SJCRH30 (cell line): ENCODE data around the gene LZTS3. TPM values are rescaled to one million over a fixed set of nuclear protein-coding genes. Genes with fewer than 3 reads are reported as not detected.
"Not testable (repeated sequence)": the region's sequence is repeated elsewhere in the genome, so short reads cannot be mapped to it uniquely, and the experiment has no call there.

ENCODE experiments used
- DNase-seq, 2 experiments: peaks; one replicate each; pipeline ENCODE4 v3.0.0-alpha.2; 2015 to 2020
- H3K27ac ChIP-seq: fragments of 250-450 bp; sonication (Bioruptor Pico); 2 replicates; pipeline ENCODE4 v1.5.1; 2020; ENCODE audit warnings: mild to moderate bottlenecking, moderate library complexity
- H3K27me3 ChIP-seq: fragments of 250-450 bp; sonication (Bioruptor Pico); 2 replicates; pipeline ENCODE4 v1.5.1; 2020; ENCODE audit warnings: mild to moderate bottlenecking, moderate library complexity
- H3K36me3 ChIP-seq: fragments of 250-450 bp; sonication (Bioruptor Pico); 2 replicates; pipeline ENCODE4 v1.5.1; 2020; ENCODE audit warnings: mild to moderate bottlenecking, moderate library complexity
- H3K4me1 ChIP-seq: fragments of 250-450 bp; sonication (Bioruptor Pico); 2 replicates; pipeline ENCODE4 v1.5.1; 2020; ENCODE audit warnings: mild to moderate bottlenecking, moderate library complexity
- H3K4me3 ChIP-seq: fragments of 250-450 bp; sonication (Bioruptor Pico); 2 replicates; pipeline ENCODE4 v1.5.1; 2020; ENCODE audit warnings: mild to moderate bottlenecking, moderate library complexity
- H3K9me3 ChIP-seq: fragments of 250-450 bp; sonication (Bioruptor Pico); replicated peaks from 2 replicates; pipeline ENCODE4 v1.5.1; 2020; ENCODE audit warnings: mild to moderate bottlenecking, moderate library complexity
- total RNA-seq: library from RNA; depleted of rRNA; stranded (reverse); fragments of >200 nt; shearing (Covaris generic); gene quantifications from 2 replicates; pipeline ENCODE4 v1.2.3, GENCODE V29; 2014; rRNA removed

The LZTS3 gene
- 3.2 and 3.4 TPM in 2 replicates for total RNA-seq

GRCh38 chr20:3172933-3173609 is at the start of gene LZTS3:
Gene LZTS3 (minus strand): TSS chr20:3173549. CDS start chr20:3167163, 6,386 bp downstream.
- peak; percentile 88 to 89 for DNase-seq
- Histone ChIP-seq H3K4me1 (peaks cover 8% of the 10 kb centered on the region), H3K9me3 (no peaks in the 10 kb centered on the region), H3K36me3 (no peaks in the 10 kb centered on the region), H3K27ac (peak within 1 kb of the TSS; percentile 54), H3K27me3 (no peaks in the 10 kb centered on the region), H3K4me3 (peak within 1 kb of the TSS; percentile 89)

GRCh38 chr20:3221398-3222226 is 48.3 kb upstream of the LZTS3 start:
- Histone ChIP-seq H3K27ac (no peak overlapping the region), H3K9me3 (no peaks in the 10 kb centered on the region), H3K27me3 (no peaks in the 10 kb centered on the region), H3K4me3 (no peak overlapping the region), H3K36me3 (peaks cover 15% of the 10 kb centered on the region), H3K4me1 (peaks cover 37% of the 10 kb centered on the region)
- DNase-seq = peak in 1 of 2 experiments; percentile 39

- peaks cover 19% of the 10 kb centered on the region for H3K4me1 ChIP-seq
- DNase-seq = peak in 1 of 2 experiments; percentile 49
- H3K9me3 ChIP-seq = no peaks in the 10 kb centered on the region
- peaks cover 13% of the 10 kb centered on the region for H3K36me3 ChIP-seq
- H3K27ac ChIP-seq = no peak overlapping the region
- H3K27me3 ChIP-seq = no peaks in the 10 kb centered on the region
- H3K4me3 ChIP-seq = no peak overlapping the region
Measured at GRCh38 chr20:3218307-3218988, 45.1 kb upstream of the LZTS3 start.

- not testable (repeated sequence) for H3K9me3 ChIP-seq, H3K27ac ChIP-seq, H3K4me1 ChIP-seq, H3K4me3 ChIP-seq, H3K27me3 ChIP-seq, H3K36me3 ChIP-seq, DNase-seq
Measured at GRCh38 chr20:3215359-3215917, 42.1 kb upstream of the LZTS3 start.

- Histone ChIP-seq H3K9me3 (no peaks in the 10 kb centered on the region), H3K4me3 (no peak overlapping the region), H3K27me3 (no peaks in the 10 kb centered on the region), H3K4me1 (peaks cover 4% of the 10 kb centered on the region; the same call in 1 of the 2 replicates), H3K27ac (no peak overlapping the region), H3K36me3 (peaks cover 7% of the 10 kb centered on the region; the same call in 1 of the 2 replicates)
- DNase-seq = no peak
Measured at GRCh38 chr20:3213226-3213625, 39.9 kb upstream of the LZTS3 start.

GRCh38 chr20:3210346-3210745 is 37.0 kb upstream of the LZTS3 start:
- no peaks in the 10 kb centered on the region for H3K9me3 ChIP-seq
- H3K27ac ChIP-seq = no peak overlapping the region
- no peak for DNase-seq
- H3K27me3 ChIP-seq = no peaks in the 10 kb centered on the region
- H3K4me1 ChIP-seq = peaks cover 4% of the 10 kb centered on the region; the same call in 1 of the 2 replicates
- no peaks in the 10 kb centered on the region; the same call in 1 of the 2 replicates for H3K36me3 ChIP-seq
- peak overlapping the region; percentile 75 for H3K4me3 ChIP-seq

GRCh38 chr20:3209946-3210317 is 36.6 kb upstream of the LZTS3 start:
- DNase-seq = no peak
- Histone ChIP-seq H3K4me1 (peaks cover 4% of the 10 kb centered on the region; the same call in 1 of the 2 replicates), H3K4me3 (peak overlapping the region; percentile 75), H3K9me3 (no peaks in the 10 kb centered on the region), H3K27me3 (no peaks in the 10 kb centered on the region), H3K36me3 (no peaks in the 10 kb centered on the region; the same call in 1 of the 2 replicates), H3K27ac (peak overlapping the region; percentile 66; the same call in 1 of the 2 replicates)

- peak; percentile 62 to 76 for DNase-seq
- Histone ChIP-seq H3K36me3 (no peaks in the 10 kb centered on the region; the same call in 1 of the 2 replicates), H3K9me3 (no peaks in the 10 kb centered on the region), H3K4me1 (peaks cover 4% of the 10 kb centered on the region; the same call in 1 of the 2 replicates), H3K27me3 (no peaks in the 10 kb centered on the region), H3K4me3 (peak within 1 kb of the TSS; percentile 75), H3K27ac (peak within 1 kb of the TSS; percentile 66)
Measured at GRCh38 chr20:3209257-3209945, 36.1 kb upstream of the LZTS3 start, which contains the start of gene ITPA. Gene ITPA (plus strand): TSS chr20:3209498. CDS start chr20:3209552, 54 bp downstream.

- no peak for DNase-seq
- H3K4me1 ChIP-seq = peaks cover 4% of the 10 kb centered on the region; the same call in 1 of the 2 replicates
- H3K4me3 ChIP-seq = peak overlapping the region; percentile 75
- H3K27me3 ChIP-seq = no peaks in the 10 kb centered on the region
- H3K36me3 ChIP-seq = no peaks in the 10 kb centered on the region
- no peaks in the 10 kb centered on the region for H3K9me3 ChIP-seq
- peak overlapping the region; percentile 66 for H3K27ac ChIP-seq
Measured at GRCh38 chr20:3208786-3209256, 35.5 kb upstream of the LZTS3 start.

- H3K27me3 ChIP-seq = no peaks in the 10 kb centered on the region
- no peaks in the 10 kb centered on the region for H3K36me3 ChIP-seq
- H3K27ac ChIP-seq = peak within 1 kb of the TSS; percentile 75
- no peaks in the 10 kb centered on the region for H3K9me3 ChIP-seq
- H3K4me3 ChIP-seq = peak within 1 kb of the TSS; percentile 92
- H3K4me1 ChIP-seq = peaks cover 4% of the 10 kb centered on the region; the same call in 1 of the 2 replicates
- peak; percentile 82 to 90 for DNase-seq
Measured at GRCh38 chr20:3204124-3204794, 30.9 kb upstream of the LZTS3 start, which contains the start of gene DDRGK1. Gene DDRGK1 (minus strand): TSS chr20:3204682. CDS start chr20:3204627, 55 bp downstream.

- DNase-seq = no peak
- no peaks in the 10 kb centered on the region for H3K9me3 ChIP-seq
- H3K36me3 ChIP-seq = no peaks in the 10 kb centered on the region
- H3K4me1 ChIP-seq = peaks cover 3% of the 10 kb centered on the region; the same call in 1 of the 2 replicates
- H3K27ac ChIP-seq = peak overlapping the region; percentile 75
- no peaks in the 10 kb centered on the region for H3K27me3 ChIP-seq
- H3K4me3 ChIP-seq = peak overlapping the region; percentile 92
Measured at GRCh38 chr20:3203315-3204123, 30.2 kb upstream of the LZTS3 start.

GRCh38 chr20:3202965-3203314 is 29.6 kb upstream of the LZTS3 start:
- Histone ChIP-seq H3K4me3 (0 out of 2 replicates have a peak overlapping the region, but pooled peaks have one; percentile 92), H3K9me3 (no peaks in the 10 kb centered on the region), H3K27ac (no peak overlapping the region), H3K36me3 (no peaks in the 10 kb centered on the region), H3K27me3 (no peaks in the 10 kb centered on the region), H3K4me1 (no peaks in the 10 kb centered on the region; the same call in 1 of the 2 replicates)
- DNase-seq = no peak
